WI38 (cell line): Measurements from ENCODE around the gene COA6.

Source experiments
- H3K4me3 ChIP-seq: 2 replicates; pipeline ENCODE4 v1.5.1; 2011; ENCODE audit warnings: low read depth, mild to moderate bottlenecking, control low read depth, low read length
- CTCF ChIP-seq: IDR thresholded peaks from 2 replicates; pipeline ENCODE4 v1.5.1; 2012; ENCODE audit warnings: low read depth, mild to moderate bottlenecking, control low read depth, low read length

COA6 gene

GRCh38 chr1:234431255-234431654 lies 58.0 kb downstream of the COA6 start:
- no peak overlapping the region for H3K4me3 ChIP-seq
- no peak for TF ChIP-seq CTCF

GRCh38 chr1:234433563-234434285 lies 60.5 kb downstream of the COA6 start:
- H3K4me3 ChIP-seq: no peak overlapping the region
- no peak for TF ChIP-seq CTCF
